GM18505 (cell line): ENCODE results near the gene ANKRD34B.
"Not testable (repeated sequence)": the region's sequence is repeated elsewhere in the genome, so short reads cannot be mapped to it uniquely, and the experiment has no call there.

Source experiments
- ATAC-seq: cut with Tn5 transposase; IDR thresholded peaks from one replicate; pipeline ENCODE4 v1.9.1; 2021; ENCODE audit not compliant: unreplicated experiment
- POLR2A ChIP-seq: IDR thresholded peaks from 4 replicates; pipeline ENCODE4 v1.6.1; 2011; ENCODE audit warnings: borderline replicate concordance; ENCODE audit not compliant: insufficient read depth, insufficient read length; ENCODE audit errors: extremely low read depth

The ANKRD34B gene

DNA sequence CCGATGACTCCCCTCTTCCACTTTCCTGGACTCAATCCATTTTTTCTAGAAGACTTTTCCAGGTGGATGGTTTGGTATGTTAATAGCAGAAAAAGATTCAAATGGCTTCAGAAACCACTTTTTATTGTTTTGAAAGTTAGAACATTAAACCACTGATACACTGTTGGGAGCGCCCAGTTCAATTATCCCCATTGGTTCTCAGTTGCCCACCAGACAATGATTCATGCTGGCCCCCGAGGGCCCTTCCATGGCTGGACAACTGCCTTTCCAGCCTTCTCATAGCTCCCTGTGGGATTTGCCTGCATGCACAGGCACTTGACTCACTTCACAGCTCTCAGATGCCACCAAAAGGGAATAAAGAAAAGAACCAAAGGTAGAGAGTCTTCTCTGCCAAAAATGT lies 21.3 kb upstream of the ANKRD34B start:
- ATAC-seq, result no peak
- no peak for TF ChIP-seq POLR2A

- no peak for TF ChIP-seq POLR2A
- ATAC-seq, result no peak
Observed at GRCh38 chr5:80590766-80591165, 20.7 kb upstream of the ANKRD34B start.

GRCh38 chr5:80588858-80589540 lies 18.9 kb upstream of the ANKRD34B start:
- ATAC-seq, result no peak
- no peak for TF ChIP-seq POLR2A

- ATAC-seq, result no peak
- no peak for TF ChIP-seq POLR2A
Observed at GRCh38 chr5:80584770-80585169, 14.7 kb upstream of the ANKRD34B start.

- ATAC-seq, result not testable (repeated sequence)
Observed at GRCh38 chr5:80580291-80580690, 10.2 kb upstream of the ANKRD34B start.

GRCh38 chr5:80579050-80579449 lies 9.0 kb upstream of the ANKRD34B start:
- TF ChIP-seq POLR2A, result no peak
- ATAC-seq, result no peak

- ATAC-seq, result no peak
- no peak for TF ChIP-seq POLR2A
Observed at GRCh38 chr5:80577707-80578106, 7.6 kb upstream of the ANKRD34B start.

DNA sequence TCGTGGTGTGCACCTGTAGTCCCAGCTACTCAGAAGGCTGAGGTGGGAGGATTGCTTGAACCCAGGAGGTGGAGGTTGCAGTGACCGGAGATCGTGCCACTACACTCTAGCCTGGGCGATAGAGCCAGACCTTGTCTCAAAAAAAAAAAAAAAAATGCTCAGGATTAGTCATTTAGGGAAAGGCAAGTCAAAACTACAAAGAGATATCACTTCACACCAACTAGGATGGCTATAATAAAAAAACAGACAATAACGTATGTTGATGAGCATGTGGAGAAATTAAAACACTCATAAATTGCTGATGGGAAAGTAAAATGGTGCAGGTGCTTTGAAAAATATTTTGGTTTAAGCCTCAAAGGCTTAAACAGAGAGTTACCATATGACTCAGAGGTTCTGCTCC lies 6.3 kb upstream of the ANKRD34B start:
- no peak for TF ChIP-seq POLR2A

GRCh38 chr5:80573062-80573461 lies 3.0 kb upstream of the ANKRD34B start:
- ATAC-seq, result no peak
- no peak for TF ChIP-seq POLR2A

More for the DNA sequence above, 6.3 kb upstream of the ANKRD34B start:
- no peak for ATAC-seq

DNA sequence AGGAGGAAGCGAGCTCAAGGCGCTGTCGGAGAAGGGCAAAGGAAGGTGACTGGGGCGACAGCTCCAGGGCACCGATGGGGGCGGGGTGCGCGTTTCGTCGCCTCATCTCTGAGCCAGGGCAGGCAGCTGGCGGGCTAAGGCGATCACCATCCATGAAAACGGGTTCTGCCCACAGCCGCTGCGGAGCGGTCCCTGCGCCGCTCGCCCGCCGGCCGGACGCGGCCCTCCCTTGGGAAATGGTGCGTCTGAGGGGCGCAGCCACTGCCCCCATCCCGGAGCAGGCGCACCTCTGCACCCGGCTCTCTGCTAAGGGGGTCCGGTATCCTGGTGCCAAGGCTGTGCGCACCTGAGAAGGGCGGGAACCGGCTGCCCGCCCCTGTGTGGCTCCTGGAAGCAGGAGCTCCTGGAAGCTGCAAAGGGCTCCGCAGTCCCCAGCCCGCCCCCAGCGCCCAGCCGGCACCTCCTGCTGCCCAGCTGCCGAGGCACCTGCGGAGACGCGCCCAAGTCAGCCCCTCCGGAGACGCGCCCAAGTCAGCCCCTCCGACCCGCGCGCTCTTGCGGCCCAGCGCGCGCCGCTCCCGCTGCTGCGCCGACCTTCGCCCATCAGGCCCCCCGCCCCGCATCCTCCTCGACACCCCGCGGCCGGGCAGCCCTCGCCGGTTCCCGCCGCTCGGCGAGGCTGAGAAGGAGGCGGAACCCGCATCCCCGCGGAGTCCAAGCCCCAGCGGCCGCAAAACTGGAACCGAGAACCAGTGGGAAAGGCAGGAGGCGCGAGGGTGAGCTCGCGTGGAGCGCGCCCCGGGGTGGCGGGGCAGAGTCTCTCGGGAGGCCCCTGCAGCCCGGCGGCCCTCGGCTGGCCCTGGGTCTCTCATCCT lies 757 bp downstream of the ANKRD34B start:
- no peak for TF ChIP-seq POLR2A
- ATAC-seq, result no peak

- no peak for TF ChIP-seq POLR2A
Observed at GRCh38 chr5:80568251-80568650, 1.8 kb downstream of the ANKRD34B start.

GRCh38 chr5:80566711-80567259 lies 3.3 kb downstream of the ANKRD34B start:
- TF ChIP-seq POLR2A, result no peak

More at GRCh38 chr5:80568251-80568650, 1.8 kb downstream of the ANKRD34B start:
- ATAC-seq, result no peak

GRCh38 chr5:80565330-80565729 lies 4.8 kb downstream of the ANKRD34B start:
- ATAC-seq, result no peak

More at GRCh38 chr5:80566711-80567259, 3.3 kb downstream of the ANKRD34B start:
- no peak for ATAC-seq

DNA sequence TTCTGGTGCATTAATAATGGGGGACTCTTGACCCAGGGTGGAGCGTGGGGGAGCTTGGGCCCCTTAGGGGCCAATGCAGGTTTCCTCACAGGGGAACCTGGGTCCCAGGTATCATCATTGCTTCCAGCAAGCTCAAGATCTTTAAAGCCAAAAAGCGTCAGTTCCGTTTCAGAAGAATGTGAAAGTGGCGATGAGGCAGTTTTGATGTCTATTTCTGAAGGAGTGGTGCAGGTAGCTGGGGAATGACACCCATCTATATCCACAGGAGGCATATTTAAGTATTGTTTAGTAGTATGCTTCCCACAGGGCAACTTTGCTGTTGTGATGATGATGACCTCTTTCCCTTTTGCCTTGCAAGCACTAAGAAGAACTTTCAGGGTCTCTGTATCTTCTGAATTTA lies 10.8 kb downstream of the ANKRD34B start:
- no peak for TF ChIP-seq POLR2A
- ATAC-seq, result no peak

More at GRCh38 chr5:80565330-80565729, 4.8 kb downstream of the ANKRD34B start:
- no peak for TF ChIP-seq POLR2A

- no peak for TF ChIP-seq POLR2A
- no peak for ATAC-seq
Observed at GRCh38 chr5:80555099-80555498, 15.0 kb downstream of the ANKRD34B start.

GRCh38 chr5:80554646-80555045 lies 15.4 kb downstream of the ANKRD34B start:
- TF ChIP-seq POLR2A, result no peak
- ATAC-seq, result no peak
